GM19238 (cell line): ENCODE data around the gene EDA.

Experiments used
- DNase-seq: peaks from one replicate; pipeline ENCODE4 v3.0.0; 2011; ENCODE audit warnings: low spot score; ENCODE audit not compliant: insufficient read length

EDA gene

DNA sequence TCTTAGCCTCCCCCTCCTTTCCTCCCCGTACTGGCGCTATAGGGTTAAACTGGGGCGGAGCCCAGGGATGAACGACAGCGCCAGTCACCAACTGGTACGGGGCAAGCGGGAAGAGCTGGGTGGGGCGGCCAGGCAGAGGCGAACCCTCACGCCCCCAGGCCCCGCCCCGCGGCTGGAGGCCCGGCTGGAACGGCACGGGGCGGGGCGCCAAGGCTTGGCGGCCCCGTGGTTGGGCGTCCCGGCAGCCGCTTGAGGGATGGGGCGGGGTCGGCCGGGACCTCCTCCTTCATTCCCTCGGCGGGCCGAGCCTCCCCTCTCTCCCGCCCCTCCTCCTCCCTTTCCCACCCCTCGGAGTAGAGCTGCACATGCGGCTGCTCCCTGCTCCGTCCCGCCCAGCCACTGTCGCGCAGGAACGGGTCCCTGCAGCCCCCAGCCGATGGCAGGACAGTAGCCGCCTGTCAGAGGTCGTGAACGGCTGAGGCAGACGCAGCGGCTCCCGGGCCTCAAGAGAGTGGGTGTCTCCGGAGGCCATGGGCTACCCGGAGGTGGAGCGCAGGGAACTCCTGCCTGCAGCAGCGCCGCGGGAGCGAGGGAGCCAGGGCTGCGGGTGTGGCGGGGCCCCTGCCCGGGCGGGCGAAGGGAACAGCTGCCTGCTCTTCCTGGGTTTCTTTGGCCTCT, at the start of gene EDA:
Gene EDA, plus strand, starts transcription at position 335 of the 678 bp plus-strand sequence.
- DNase-seq = no peak

DNA sequence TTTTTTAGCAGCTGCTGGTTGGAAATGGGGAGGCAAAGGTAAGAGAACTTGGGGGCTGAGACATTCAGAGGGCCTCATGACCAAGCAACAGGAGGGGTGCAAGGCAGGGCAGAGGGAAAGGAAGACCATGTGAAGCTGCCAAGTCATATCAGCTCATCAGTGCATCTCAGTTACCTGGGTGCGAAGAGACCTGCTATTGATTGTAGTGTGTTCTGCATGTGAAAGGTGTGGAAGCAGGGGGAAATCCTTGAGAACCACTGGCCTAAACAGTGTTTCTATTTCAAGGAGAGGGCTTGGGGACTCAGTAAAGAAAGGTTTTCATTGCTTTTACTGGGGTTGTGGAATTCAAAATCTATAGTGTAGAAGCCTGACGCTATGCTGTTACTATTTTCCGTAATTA, 47.1 kb upstream of the EDA start:
- no peak for DNase-seq

DNA sequence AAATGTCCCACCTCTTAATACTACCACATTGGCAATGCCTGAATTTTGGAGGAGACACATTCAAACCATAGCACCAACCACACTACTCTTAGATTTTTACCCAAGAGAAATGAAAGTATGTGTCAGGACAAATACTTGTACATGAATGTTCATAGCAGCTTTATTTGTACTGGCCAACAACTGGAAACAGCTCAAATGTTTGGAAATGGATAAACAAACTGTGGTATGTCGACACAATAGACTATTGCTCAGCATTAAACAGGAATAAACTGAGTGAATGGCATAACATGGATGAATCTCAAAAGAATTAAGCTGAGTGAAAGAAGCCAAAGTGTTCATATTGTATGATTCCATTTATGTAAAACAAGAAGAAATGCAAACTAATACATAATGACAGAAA, 18.5 kb upstream of the EDA start:
- no peak for DNase-seq

DNA sequence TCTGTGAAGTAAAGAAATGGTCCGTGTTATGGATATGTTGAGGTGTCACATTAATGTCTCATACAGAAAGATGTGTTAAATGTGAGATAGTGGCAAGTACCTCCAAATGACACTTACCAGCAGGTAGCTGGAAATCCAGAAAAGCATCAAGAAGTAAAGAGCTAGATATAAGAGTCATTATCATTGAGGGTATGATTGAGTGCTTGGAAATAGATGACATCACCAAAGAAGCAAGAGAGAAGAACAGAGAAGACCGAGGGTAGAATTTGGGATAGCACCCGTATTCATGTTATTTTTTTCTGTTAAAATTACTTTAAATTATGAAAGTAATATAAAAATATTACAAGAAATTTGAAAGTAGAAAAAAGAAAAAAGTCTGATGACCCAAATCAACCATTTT, 15.7 kb upstream of the EDA start:
- no peak for DNase-seq

DNA sequence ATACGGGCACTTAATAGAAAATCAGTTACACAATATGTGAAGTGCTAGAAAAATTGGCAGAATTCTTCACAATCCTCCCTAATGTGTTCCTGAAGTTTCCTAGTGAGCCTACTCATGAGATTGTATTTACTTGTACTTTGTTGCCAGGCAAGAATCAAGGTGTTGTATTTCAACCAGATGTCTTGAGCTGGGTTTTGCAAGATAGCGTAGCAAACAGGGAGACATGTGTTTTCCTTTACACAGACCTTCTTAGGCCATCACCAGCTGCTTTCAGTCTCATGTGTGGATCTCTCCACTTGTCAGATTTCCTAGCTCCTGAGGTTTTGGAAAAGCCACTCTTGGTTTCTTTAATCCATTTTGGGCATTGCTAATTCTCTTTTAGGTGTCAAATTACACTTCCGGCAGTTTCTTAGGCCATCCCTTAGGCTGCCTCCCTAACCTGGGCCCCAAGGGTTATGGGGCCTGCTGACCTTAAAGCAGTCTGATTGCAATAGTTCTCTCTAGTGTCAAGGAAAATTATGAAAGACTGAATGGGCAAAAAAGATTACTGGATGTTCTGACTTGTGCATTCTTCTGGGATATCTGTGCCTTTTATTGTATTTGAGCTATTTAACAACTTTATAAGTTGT, 12.2 kb upstream of the EDA start:
- DNase-seq = no peak

DNA sequence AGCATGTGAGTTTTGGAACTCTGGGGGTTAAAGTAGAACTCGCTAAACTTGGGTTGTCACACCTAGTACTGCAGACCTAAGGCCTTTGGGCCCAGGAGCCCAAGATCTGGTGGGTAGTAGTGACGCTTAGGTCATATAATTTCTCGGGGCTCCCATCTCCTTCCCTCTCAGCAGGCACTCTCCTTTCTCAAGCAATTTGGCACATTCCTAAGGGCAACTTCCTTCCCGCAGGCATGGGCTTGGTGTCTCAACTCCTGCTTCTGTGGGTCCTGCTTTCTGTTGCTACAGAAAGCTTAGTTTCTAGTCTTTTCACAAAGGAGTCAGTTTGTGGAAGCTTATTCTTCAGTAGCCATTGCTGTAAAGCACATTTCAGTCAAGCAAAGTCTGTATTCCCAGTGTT, 10.4 kb upstream of the EDA start:
- DNase-seq = no peak

DNA sequence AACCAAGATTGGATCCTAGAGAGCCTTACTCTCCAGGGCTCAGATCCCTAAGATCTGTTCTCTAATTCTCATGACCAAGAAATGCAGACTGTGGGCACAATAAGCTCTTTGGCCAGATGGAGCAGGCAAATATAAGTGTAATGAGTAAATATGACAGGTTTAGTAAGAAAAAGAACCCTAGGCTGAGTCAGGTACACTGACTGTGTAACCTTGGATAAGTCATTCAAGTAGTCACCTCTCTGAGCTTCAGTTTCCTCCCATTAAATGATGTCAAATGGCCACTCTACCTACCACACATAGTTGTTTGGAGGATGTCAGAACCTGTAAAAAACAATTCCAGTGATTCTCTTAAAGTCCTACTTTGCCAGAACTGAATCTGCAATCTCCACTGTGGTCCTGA, 8.3 kb upstream of the EDA start:
- no peak for DNase-seq

DNA sequence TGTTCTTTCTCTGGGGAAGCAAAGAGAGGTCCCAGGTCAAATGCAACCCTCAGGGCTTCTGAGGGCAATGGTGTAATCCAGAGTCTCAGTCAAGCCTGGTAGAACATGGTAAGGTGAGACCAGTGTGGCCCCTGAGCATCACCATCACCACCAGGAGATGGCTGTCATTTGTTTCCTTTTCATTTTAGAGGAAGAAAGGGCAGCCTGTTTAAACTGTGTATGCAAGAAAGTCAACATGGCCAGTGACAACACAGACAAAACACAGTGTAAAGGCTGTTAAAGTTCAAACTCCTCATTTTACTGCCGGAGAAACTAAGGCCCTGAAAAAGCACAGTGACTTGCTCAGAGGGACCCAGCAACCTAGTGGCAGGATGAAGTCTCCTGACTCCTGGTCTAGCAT, 2.0 kb upstream of the EDA start:
- DNase-seq = no peak

DNA sequence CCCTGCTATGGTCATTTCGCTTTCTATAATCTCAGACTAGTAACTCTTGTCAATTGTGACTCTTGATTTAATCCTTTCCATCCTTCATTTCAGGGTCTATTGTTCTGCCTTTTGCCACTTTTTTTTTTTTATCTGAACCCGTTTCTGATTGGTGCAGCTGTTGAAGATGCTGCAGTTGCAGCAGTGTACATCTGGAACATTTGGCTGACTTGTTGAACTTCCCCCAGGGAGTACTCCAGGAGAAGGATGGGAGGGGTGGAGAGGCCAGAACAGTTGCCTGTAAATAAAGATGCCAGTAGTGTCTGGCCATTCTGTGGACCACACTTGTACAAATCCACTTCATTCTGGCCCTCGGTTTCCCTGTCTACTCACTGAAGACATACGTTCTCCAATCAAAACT, 1.0 kb upstream of the EDA start:
- DNase-seq = no peak

DNA sequence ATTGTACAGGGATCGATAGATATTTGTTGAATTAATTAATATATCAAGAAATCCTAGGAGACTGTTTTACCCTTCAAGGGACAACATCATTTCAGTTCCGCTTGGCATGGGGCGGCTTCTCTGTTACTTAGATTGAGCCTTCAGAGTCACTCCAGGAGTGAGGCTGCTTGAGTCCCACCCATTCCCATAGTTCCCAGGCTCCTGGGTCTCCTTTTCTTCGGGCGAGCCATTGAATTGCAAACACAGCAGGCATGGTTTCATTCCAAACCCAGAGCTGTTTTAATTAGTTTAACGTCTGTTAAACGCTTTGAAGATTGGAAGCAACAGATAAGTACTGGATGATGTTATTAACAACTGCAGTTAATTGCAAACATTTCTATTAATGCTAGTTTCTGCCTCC, 571 bp upstream of the EDA start:
- DNase-seq = no peak

DNA sequence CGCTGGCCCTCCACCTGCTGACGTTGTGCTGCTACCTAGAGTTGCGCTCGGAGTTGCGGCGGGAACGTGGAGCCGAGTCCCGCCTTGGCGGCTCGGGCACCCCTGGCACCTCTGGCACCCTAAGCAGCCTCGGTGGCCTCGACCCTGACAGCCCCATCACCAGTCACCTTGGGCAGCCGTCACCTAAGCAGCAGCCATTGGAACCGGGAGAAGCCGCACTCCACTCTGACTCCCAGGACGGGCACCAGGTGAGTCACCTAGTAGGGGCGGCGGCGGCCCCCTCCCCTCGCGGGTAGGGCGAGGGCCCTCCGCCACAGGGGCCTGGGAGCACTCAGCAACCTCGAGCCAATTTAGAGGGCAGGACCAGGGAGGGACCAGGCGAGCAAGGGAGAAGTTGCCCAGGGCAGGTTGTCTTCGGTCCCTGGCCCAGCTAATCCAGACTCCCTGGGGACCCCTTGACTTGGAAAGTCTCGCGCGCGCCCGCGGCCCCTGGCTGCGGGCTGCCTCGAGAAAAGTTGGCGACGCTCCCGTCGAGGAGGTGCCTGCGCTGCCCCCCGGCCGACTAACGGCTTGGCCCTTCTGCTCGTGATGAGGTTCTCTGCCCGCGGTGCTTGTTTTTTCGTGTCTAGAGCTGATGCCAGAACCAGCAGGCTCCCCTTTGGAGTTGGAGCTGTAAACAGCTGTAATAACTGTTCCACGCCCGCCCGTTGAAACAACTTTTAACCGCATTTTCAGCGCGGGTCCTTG, 717 bp downstream of the EDA start:
- DNase-seq = no peak

DNA sequence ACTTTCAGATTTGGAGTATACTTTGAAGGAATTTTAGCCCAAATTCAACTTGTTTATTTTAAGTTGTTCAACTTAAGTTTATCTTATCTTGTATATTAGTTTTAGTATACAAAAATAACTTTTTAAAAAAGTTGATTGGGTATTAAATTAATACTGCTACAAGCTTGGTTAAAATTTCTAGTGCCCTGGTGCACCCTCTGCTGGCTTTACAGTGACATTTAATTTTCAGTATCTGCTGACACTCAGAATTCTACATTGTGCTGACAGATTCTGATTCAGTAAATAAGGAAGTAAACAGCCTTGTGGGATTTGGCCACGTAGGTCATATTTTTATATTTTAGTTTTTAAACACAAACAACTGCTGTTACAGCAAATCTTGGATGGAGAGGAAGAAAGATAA, 2.9 kb downstream of the EDA start:
- DNase-seq = no peak

DNA sequence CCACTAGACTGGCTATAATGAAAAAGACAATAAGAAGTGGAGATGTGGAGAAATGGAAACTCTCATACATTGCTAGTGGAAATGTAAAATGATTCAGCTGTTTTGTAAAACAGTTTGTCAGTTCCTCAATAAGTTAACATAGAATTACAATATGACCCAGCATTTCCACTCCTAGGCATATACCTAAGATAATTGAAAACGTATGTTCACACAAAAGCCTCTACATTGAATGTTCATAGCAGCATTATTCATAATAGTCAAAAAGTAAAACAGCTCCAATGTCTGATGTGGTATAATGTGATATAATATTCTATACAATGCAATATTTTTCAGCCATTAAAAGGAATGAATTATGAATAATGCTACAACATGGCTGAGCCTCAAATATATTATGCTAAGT, 10.2 kb downstream of the EDA start:
- DNase-seq = no peak

DNA sequence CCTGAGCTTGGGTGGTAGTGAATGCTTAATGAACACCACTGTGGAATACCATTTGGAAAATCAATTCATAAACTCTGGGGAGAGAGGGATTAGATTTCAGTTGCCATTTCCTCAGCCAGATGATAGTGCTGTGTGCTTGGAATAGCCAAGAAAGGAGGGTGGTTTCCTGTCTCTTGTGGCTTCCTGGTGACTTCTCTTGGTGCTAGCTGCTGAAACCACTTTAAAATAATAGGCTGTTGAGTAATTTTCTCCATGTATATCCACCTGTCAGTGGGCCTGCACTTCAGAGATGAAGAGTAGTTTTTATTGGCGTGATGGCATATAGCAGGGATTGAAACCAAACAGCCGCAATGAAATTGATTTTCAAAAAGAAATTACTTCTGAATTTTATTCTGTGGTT, 11.8 kb downstream of the EDA start:
- DNase-seq = no peak

DNA sequence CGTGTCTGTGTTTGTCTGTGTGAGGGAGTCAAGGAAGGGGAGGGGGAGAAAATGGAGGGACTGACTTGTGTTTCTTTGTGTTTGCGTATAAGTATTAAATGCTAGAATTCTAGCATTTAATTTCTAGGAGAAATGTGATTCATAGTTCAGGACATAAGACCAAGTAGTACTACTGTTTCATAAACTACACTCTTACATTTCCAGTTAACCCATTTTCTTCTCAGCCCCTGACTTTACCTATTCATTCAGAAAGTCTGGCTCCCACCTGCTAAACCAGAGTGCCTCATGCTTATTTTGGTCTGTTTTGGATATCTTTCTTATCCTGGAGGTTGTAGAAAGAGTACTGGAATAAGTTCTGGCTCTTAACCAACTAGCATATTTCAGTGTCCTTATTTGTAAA, 14.2 kb downstream of the EDA start:
- DNase-seq = no peak

DNA sequence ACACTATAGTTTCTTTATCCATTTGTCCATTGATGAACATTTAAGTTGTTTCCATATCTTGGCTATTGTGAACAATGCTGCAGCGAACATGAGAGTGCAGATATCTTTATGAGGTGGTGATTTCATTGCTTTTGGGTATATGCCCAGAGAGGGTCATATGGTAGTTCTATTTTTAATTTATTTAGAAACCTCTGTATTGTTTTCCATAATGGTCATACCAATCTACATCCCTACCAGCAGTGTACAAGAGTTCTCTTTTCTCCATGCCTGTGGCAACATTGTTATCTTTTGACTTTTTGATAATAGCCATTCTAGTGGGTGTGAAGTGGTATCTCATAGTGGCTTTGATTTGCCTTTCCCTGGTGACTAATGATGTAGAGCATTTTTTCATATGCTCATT, 48.8 kb downstream of the EDA start:
- DNase-seq = no peak

DNA sequence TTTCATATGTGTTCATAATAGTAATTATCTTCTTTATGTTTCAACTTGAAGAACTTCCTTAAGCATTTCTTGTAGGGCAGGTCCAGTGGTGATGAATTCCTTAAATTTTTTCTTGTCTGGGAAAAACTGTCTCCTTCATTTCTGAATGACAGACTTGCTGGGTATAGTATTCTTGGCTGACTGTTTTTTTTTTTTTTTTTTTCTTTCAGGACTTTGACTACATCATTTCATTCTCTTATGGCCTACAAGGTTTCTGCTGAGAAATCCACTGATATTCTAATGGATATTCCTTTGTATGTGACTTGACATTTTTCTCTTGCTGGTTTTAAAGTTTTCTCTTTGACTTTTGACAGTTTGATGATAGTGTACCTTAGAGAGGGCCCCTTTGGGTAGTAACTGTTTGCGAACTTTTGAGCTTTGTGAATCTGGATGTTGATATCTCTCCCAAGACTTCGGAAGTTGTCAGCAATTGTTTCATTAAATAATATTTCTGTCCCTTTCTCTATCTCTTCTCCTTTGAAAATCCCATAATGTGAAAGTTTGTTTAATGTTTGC, 54.2 kb downstream of the EDA start:
- DNase-seq = no peak

DNA sequence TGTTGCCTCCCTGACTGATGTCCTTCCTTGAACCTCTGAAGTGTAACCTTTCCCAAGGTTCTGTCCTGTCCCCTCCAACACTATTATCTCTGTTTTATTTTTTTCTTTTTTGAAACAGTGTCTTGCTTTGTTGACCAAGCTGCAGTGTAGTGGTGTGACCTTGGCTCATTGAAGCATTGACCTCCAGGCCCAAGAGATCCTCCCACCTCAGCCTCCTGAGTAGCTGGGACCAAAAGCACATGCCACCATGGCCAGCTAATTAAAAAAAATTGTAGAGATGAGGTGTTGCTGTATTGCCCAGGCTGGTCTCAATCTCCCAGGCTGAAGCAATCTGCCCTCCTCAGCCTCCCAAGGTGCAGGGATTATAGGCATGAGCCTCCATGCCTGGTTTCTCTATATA, 59.0 kb downstream of the EDA start:
- no peak for DNase-seq

DNA sequence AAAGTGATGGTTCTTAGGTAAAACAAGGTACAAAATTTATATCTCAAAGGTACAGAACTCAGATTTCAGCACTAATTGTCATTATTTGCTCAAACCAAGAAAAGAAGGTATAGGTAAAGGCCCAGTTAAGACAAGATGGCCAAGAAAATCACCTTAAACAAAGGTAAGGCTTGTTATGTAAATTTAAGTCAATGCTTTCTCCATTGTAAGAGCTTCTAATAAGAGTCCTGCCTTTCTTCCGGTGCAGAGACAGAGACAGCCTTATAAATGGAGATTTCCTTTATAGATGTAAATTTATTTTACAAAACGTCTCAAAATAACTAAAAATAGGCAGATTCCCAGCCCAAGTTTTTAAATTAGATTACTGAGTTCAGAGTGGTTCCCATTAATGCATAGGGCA, 89.9 kb downstream of the EDA start:
- DNase-seq = no peak

DNA sequence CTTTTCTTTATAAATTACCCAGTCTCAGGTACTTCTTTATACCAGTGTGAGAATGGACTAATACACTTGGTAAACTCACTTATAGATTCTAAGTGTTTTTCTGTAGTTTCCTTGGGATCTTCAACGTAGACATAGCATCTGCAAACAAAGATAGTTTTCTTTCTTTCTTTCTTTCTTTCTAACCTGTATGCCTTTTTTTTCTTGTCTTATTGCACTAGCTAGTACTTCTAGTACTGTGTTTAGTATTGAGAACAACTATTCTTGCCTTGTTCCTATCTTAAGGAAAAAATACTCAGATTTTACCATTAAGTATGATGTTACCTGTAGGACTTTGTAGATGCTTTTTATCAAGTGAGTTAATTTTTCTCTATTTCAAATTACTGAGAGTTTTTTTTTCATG, 102.2 kb downstream of the EDA start:
- no peak for DNase-seq

DNA sequence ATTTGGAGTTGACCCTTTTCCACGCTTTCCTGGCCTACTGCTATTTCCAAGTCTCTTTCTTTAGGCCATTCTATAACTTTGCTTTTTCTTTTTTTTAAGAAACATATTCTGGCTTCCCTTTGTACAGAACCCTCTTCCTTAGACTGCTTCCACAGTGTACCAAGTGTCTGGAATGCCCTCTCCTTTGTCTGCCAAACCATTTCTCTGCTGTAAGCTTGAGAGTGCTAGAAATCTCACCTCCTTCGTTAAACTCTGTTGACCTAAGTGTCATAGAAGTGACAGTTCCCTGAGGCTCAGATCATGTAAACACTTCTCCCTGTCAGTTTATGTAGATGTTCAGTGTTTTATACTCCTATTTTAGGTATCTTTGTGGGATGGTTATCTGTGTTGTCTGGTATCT, 108.4 kb downstream of the EDA start:
- DNase-seq = no peak

DNA sequence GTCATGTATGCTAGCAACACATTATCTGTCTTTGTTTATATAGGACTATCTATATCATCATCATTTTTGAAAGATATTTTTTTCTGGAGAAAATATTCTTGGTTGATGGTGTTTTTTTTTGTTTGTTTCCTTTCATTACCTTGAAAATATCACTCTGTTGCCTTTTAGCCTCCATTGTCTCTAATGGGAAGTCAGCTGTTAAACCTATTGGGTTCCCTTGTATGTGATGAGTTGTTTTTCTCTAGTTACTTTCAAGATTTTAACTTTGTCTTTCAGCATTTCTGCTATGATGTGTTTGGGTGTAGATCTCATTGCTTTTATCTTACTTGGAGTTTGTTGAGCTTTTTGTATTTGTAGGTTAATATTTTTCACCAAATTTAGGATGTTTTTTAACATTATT, 124.4 kb downstream of the EDA start:
- DNase-seq = no peak

DNA sequence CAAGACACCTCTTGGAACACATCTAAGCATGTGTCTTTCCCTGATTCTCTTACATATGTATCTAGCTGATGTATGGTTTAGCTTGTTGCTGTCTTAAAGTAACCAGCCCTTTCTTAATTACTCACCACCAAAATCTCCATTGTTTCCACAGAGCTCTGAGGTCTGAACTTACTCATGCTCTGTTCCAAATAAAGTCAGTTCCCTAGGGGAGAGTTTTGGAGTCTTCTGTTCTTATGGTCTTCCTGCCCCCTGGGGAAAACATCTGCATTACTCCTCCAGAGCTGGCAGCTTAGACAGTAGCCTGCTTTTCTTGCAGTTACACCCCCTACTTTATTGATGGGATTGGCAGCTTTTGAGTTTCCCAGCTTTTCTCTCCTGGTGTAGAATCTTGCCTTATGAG, 125.8 kb downstream of the EDA start:
- no peak for DNase-seq
